Suprapubic skin (tissue), 4 donors: ENCODE measurements around the gene ARPC2.

Source experiments
- EP300 ChIP-seq: sonication (generic); formaldehyde crosslinking; IDR thresholded peaks from one replicate; pipeline ENCODE4 v1.6.1; 2017; ENCODE audit warnings: antibody characterized with exemption
- POLR2A ChIP-seq, 2 donors: fragments of 450-650 bp; IDR thresholded peaks; one replicate each; pipeline ENCODE4 v1.6.1; 2017; ENCODE audit warnings: antibody characterized with exemption in 2 of 2, mild to moderate bottlenecking in 2 of 2, moderate library complexity in 2 of 2
- POLR2AphosphoS5 ChIP-seq, 3 donors: sonication (generic); formaldehyde crosslinking; IDR thresholded peaks; one replicate each; pipeline ENCODE4 v1.6.1; 2017; ENCODE audit warnings: antibody characterized with exemption in 3 of 3
- TF ChIP-seq, protein P1 (sequence below), 2 donors: fragments of 200-600 bp in 1 of 2; fragments of 450-650 bp in 1 of 2; sonication (generic) in 1 of 2; IDR thresholded peaks; one replicate each; pipeline ENCODE4 v1.5.1; 2016 to 2019; ENCODE audit warnings: antibody characterized with exemption in 2 of 2, mild to moderate bottlenecking in 1 of 2, moderate library complexity in 1 of 2

GRCh38 chr2:218184331-218184730, 32.7 kb upstream of the ARPC2 start:
- TF ChIP-seq, protein P1, sequence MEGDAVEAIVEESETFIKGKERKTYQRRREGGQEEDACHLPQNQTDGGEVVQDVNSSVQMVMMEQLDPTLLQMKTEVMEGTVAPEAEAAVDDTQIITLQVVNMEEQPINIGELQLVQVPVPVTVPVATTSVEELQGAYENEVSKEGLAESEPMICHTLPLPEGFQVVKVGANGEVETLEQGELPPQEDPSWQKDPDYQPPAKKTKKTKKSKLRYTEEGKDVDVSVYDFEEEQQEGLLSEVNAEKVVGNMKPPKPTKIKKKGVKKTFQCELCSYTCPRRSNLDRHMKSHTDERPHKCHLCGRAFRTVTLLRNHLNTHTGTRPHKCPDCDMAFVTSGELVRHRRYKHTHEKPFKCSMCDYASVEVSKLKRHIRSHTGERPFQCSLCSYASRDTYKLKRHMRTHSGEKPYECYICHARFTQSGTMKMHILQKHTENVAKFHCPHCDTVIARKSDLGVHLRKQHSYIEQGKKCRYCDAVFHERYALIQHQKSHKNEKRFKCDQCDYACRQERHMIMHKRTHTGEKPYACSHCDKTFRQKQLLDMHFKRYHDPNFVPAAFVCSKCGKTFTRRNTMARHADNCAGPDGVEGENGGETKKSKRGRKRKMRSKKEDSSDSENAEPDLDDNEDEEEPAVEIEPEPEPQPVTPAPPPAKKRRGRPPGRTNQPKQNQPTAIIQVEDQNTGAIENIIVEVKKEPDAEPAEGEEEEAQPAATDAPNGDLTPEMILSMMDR (IDR thresholded peaks at IDR 0.05), result no peak
- no peak for TF ChIP-seq POLR2A (IDR thresholded peaks at IDR 0.05)
- no peak for TF ChIP-seq POLR2AphosphoS5 (IDR thresholded peaks at IDR 0.05)
- no peak for TF ChIP-seq EP300
